H9 (cell line): ENCODE data around the gene TSPEAR. TPM values are rescaled to one million over a fixed set of nuclear protein-coding genes. Genes with fewer than 3 reads are reported as not detected.

Source experiments
- DNase-seq: peaks from one replicate; pipeline ENCODE4 v3.0.0-alpha.2; 2017
- H2AFZ ChIP-seq: one replicate; pipeline ENCODE4 v1.6.1; 2013; ENCODE audit warnings: mild to moderate bottlenecking, low read length, control low read depth, moderate library complexity
- H2AK5ac ChIP-seq: 2 replicates; pipeline ENCODE4 v1.6.1; 2013; ENCODE audit warnings: low read length, control low read depth, mixed read lengths; ENCODE audit not compliant: insufficient read length
- H2BK120ac ChIP-seq: one replicate; pipeline ENCODE4 v1.6.1; 2013; ENCODE audit warnings: low read depth, mild to moderate bottlenecking, low read length, control low read depth, inconsistent platforms; ENCODE audit not compliant: poor library complexity, severe bottlenecking
- H2BK12ac ChIP-seq: 2 replicates; pipeline ENCODE4 v1.6.1; 2013; ENCODE audit warnings: low read length, control low read depth, mixed read lengths, low read depth; ENCODE audit not compliant: insufficient read length
- H2BK15ac ChIP-seq: 2 replicates; pipeline ENCODE4 v1.6.1; 2013; ENCODE audit warnings: low read depth, low read length, control low read depth
- H2BK20ac ChIP-seq: one replicate; pipeline ENCODE4 v1.6.1; 2013; ENCODE audit warnings: low read depth, mild to moderate bottlenecking, low read length, control low read depth, inconsistent platforms; ENCODE audit not compliant: poor library complexity, severe bottlenecking
- H2BK5ac ChIP-seq: 2 replicates; pipeline ENCODE4 v1.6.1; 2013; ENCODE audit warnings: low read length, control low read depth, mixed read lengths; ENCODE audit not compliant: insufficient read length
- H3K14ac ChIP-seq: 2 replicates; pipeline ENCODE4 v1.6.1; 2013; ENCODE audit warnings: low read length, control low read depth; ENCODE audit not compliant: insufficient read depth
- H3K18ac ChIP-seq: 2 replicates; pipeline ENCODE4 v1.6.1; 2013; ENCODE audit warnings: low read depth, mild to moderate bottlenecking, mixed read lengths, low read length, control low read depth; ENCODE audit not compliant: insufficient read length
- H3K23ac ChIP-seq: 2 replicates; pipeline ENCODE4 v1.6.1; 2013; ENCODE audit warnings: low read length, control low read depth, mixed read lengths, low read depth; ENCODE audit not compliant: insufficient read length
- H3K23me2 ChIP-seq: 2 replicates; pipeline ENCODE4 v1.6.1; 2013; ENCODE audit warnings: low read depth, mild to moderate bottlenecking, mixed read lengths, low read length, control low read depth; ENCODE audit not compliant: insufficient read length, poor library complexity, severe bottlenecking
- H3K27ac ChIP-seq: 2 replicates; pipeline ENCODE4 v1.5.1; 2013; ENCODE audit warnings: low read length, control low read depth, mixed read lengths, low read depth; ENCODE audit not compliant: insufficient read length
- H3K27me3 ChIP-seq: 2 replicates; pipeline ENCODE4 v1.6.1; 2013; ENCODE audit warnings: low read length, control low read depth, inconsistent platforms; ENCODE audit not compliant: insufficient read depth
- H3K4ac ChIP-seq: 2 replicates; pipeline ENCODE4 v1.6.1; 2013; ENCODE audit warnings: low read depth, mild to moderate bottlenecking, control low read depth, inconsistent platforms, low read length, moderate library complexity
- H3K4me1 ChIP-seq: 2 replicates; pipeline ENCODE4 v1.6.1; 2013; ENCODE audit warnings: low read length, control low read depth, inconsistent platforms; ENCODE audit not compliant: insufficient read depth
- H3K4me2 ChIP-seq: 2 replicates; pipeline ENCODE4 v1.6.1; 2013; ENCODE audit warnings: low read length, control low read depth, mixed read lengths; ENCODE audit not compliant: insufficient read length, insufficient read depth
- H3K56ac ChIP-seq: 2 replicates; pipeline ENCODE4 v1.6.1; 2013; ENCODE audit warnings: low read depth, mild to moderate bottlenecking, mixed read lengths, low read length, control low read depth; ENCODE audit not compliant: insufficient read length
- H3K79me1 ChIP-seq: 2 replicates; pipeline ENCODE4 v1.6.1; 2013; ENCODE audit warnings: low read depth, mild to moderate bottlenecking, moderate library complexity, low read length, control low read depth, inconsistent platforms; ENCODE audit not compliant: insufficient read depth, poor library complexity, severe bottlenecking
- H3K79me2 ChIP-seq: 2 replicates; pipeline ENCODE4 v1.6.1; 2013; ENCODE audit warnings: low read length, control low read depth, inconsistent platforms; ENCODE audit not compliant: insufficient read depth
- H3K9ac ChIP-seq: 2 replicates; pipeline ENCODE4 v1.6.1; 2013; ENCODE audit warnings: low read length, control low read depth, mixed read lengths; ENCODE audit not compliant: insufficient read length; ENCODE audit errors: extremely low read depth
- H3K9me3 ChIP-seq: one replicate; pipeline ENCODE4 v1.6.1; 2013; ENCODE audit warnings: low read depth, low read length, inconsistent platforms; ENCODE audit not compliant: control insufficient read depth
- H3T11ph ChIP-seq: one replicate; pipeline ENCODE4 v1.6.1; 2013; ENCODE audit warnings: mild to moderate bottlenecking, low read length, control low read depth, inconsistent platforms
- H4K20me1 ChIP-seq: one replicate; pipeline ENCODE4 v1.6.1; 2013; ENCODE audit not compliant: control insufficient read depth, insufficient read length, insufficient read depth
- H4K5ac ChIP-seq: 2 replicates; pipeline ENCODE4 v1.6.1; 2013; ENCODE audit warnings: low read depth, mild to moderate bottlenecking, mixed read lengths, low read length, control low read depth; ENCODE audit not compliant: insufficient read length
- H4K8ac ChIP-seq: replicated peaks from 2 replicates; pipeline ENCODE4 v1.6.1; 2013; ENCODE audit warnings: low read length, control low read depth, mixed read lengths, low read depth; ENCODE audit not compliant: insufficient read length
- H4K91ac ChIP-seq: 2 replicates; pipeline ENCODE4 v1.6.1; 2013; ENCODE audit warnings: low read depth, mild to moderate bottlenecking, moderate library complexity, mixed read lengths, low read length, control low read depth; ENCODE audit not compliant: insufficient read length
- H3K27ac Mint-ChIP-seq, 3 experiments: 2 replicates in 2 of 3; 3 replicates in 1 of 3; pipeline ENCODE4 v1.8.0; 2020 to 2021; ENCODE audit warnings: mixed read lengths in 3 of 3, mild to moderate bottlenecking in 1 of 3, moderate library complexity in 1 of 3
- H3K27me3 Mint-ChIP-seq: 2 replicates; pipeline ENCODE4 v1.8.0; 2021; ENCODE audit warnings: low read depth, mild to moderate bottlenecking, moderate library complexity, mixed read lengths
- H3K36me3 Mint-ChIP-seq, 3 experiments: 2 replicates in 2 of 3; 3 replicates in 1 of 3; pipeline ENCODE4 v1.8.0; 2020 to 2021; ENCODE audit warnings: low read depth in 3 of 3, mixed read lengths in 3 of 3; ENCODE audit not compliant: insufficient read depth in 1 of 3
- H3K4me1 Mint-ChIP-seq, 2 experiments: 2 replicates each; pipeline ENCODE4 v1.8.0; 2020; ENCODE audit warnings: mixed read lengths in 2 of 2
- H3K4me3 Mint-ChIP-seq, 2 experiments: 2 replicates in 1 of 2; 3 replicates in 1 of 2; pipeline ENCODE4 v1.8.0; 2020 to 2021; ENCODE audit warnings: mild to moderate bottlenecking in 2 of 2, mixed read lengths in 2 of 2, moderate library complexity in 1 of 2
- H3K9me3 Mint-ChIP-seq, 2 experiments: 2 replicates in 1 of 2; 3 replicates in 1 of 2; pipeline ENCODE4 v1.8.0; 2020; ENCODE audit warnings: mild to moderate bottlenecking in 2 of 2, mixed read lengths in 2 of 2, moderate library complexity in 1 of 2
- WGBS: extraction: QIAGEN DNeasy Blood & Tissue Kit; methylation state at CpG from one replicate; pipeline ENCODE4 v1.1.7; 2013; ENCODE audit warnings: missing lambda C conversion rate, low lambda C conversion rate, mixed read lengths; ENCODE audit not compliant: insufficient read length; ENCODE audit errors: extremely low coverage; 5-methylcytosine and 5-hydroxymethylcytosine counted together
- total RNA-seq: library from RNA; stranded (reverse); gene quantifications from 2 replicates; pipeline ENCODE4 v1.2.1, GENCODE V29; 2021
- TF ChIP-seq, protein P1 (sequence below): fragments of 200-600 bp; sonication (generic); conservative IDR thresholded peaks from 3 replicates; pipeline ENCODE4 v1.8.0; 2021; ENCODE audit warnings: antibody characterized with exemption, mild to moderate bottlenecking

Gene TSPEAR
- total RNA-seq, 1 experiment from 2014 or later, result 1.3 TPM

GRCh38 chr21:44489962-44490361 is 221.4 kb downstream of the TSPEAR start:
- Histone ChIP-seq H4K91ac (no peak overlapping the region), H3K79me1 (peaks cover 6% of the 10 kb centered on the region), H2BK12ac (no peak overlapping the region), H3K4me1 (no peaks in the 10 kb centered on the region), H4K20me1 (no peaks in the 10 kb centered on the region), H3K23ac (no peak overlapping the region), H2AFZ (no peak overlapping the region), H4K5ac (no peak overlapping the region), H3K14ac (no peak overlapping the region), H3K79me2 (peaks cover 7% of the 10 kb centered on the region; the same call in 1 of the 2 replicates), H3T11ph (no peak overlapping the region), H3K18ac (no peak overlapping the region), H2AK5ac (no peak overlapping the region), H3K9me3 (peaks cover 24% of the 10 kb centered on the region), H3K27me3 (no peaks in the 10 kb centered on the region), H2BK15ac (no peak overlapping the region), H3K56ac (no peak overlapping the region), H3K4ac (no peak overlapping the region), H2BK120ac (no peak overlapping the region), H2BK5ac (no peak overlapping the region), H3K4me2 (no peak overlapping the region), H3K23me2 (peaks cover 3% of the 10 kb centered on the region), H4K8ac (no peak overlapping the region), H2BK20ac (no peak overlapping the region), H3K9ac (no peak overlapping the region), H3K27ac (no peak overlapping the region)
- H3K27ac Mint-ChIP-seq, result peak overlapping the region in 1 of 3 experiments; percentile 2; a peak in 1 of 7 replicates
- no CpG with 5 or more reads among the region's 7 CpGs for WGBS
- no peak for DNase-seq
- H3K27me3 Mint-ChIP-seq, result peaks cover 2% of the 10 kb centered on the region; the same call in 1 of the 2 replicates
- peaks cover 9 to 15% of the 10 kb centered on the region in 2 experiments for H3K4me1 Mint-ChIP-seq
- peaks cover 35 to 47% (median 41%) of the 10 kb centered on the region in 3 experiments for H3K36me3 Mint-ChIP-seq
- H3K9me3 Mint-ChIP-seq, result peaks cover 28 to 34% of the 10 kb centered on the region in 2 experiments
- TF ChIP-seq, protein P1, sequence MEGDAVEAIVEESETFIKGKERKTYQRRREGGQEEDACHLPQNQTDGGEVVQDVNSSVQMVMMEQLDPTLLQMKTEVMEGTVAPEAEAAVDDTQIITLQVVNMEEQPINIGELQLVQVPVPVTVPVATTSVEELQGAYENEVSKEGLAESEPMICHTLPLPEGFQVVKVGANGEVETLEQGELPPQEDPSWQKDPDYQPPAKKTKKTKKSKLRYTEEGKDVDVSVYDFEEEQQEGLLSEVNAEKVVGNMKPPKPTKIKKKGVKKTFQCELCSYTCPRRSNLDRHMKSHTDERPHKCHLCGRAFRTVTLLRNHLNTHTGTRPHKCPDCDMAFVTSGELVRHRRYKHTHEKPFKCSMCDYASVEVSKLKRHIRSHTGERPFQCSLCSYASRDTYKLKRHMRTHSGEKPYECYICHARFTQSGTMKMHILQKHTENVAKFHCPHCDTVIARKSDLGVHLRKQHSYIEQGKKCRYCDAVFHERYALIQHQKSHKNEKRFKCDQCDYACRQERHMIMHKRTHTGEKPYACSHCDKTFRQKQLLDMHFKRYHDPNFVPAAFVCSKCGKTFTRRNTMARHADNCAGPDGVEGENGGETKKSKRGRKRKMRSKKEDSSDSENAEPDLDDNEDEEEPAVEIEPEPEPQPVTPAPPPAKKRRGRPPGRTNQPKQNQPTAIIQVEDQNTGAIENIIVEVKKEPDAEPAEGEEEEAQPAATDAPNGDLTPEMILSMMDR, result peak; percentile 71
- no peak overlapping the region for H3K4me3 Mint-ChIP-seq
